Glutamatergic neuron (in vitro differentiated cells): Measurements from ENCODE around the gene NFE2. TPM values are rescaled to one million over a fixed set of nuclear protein-coding genes. Genes with fewer than 3 reads are reported as not detected.
"Not testable (repeated sequence)": the region's sequence is repeated elsewhere in the genome, so short reads cannot be mapped to it uniquely, and the experiment has no call there.

Source experiments
- DNase-seq: peaks from one replicate; pipeline ENCODE4 v3.0.0; 2022
- H3K27ac Mint-ChIP-seq: one replicate; pipeline ENCODE4 v1.8.0; 2020; ENCODE audit warnings: mild to moderate bottlenecking, mixed read lengths, inconsistent platforms; ENCODE audit not compliant: unreplicated experiment
- H3K27me3 Mint-ChIP-seq: one replicate; pipeline ENCODE4 v1.8.0; 2020; ENCODE audit warnings: mild to moderate bottlenecking, moderate library complexity, mixed read lengths, inconsistent platforms; ENCODE audit not compliant: unreplicated experiment
- H3K36me3 Mint-ChIP-seq: one replicate; pipeline ENCODE4 v1.8.0; 2020; ENCODE audit warnings: mild to moderate bottlenecking, mixed read lengths, inconsistent platforms; ENCODE audit not compliant: unreplicated experiment
- H3K4me1 Mint-ChIP-seq: one replicate; pipeline ENCODE4 v1.8.0; 2020; ENCODE audit warnings: mild to moderate bottlenecking, low read depth, mixed read lengths, inconsistent platforms; ENCODE audit not compliant: unreplicated experiment
- H3K4me3 Mint-ChIP-seq: one replicate; pipeline ENCODE4 v1.8.0; 2020; ENCODE audit warnings: mild to moderate bottlenecking, mixed read lengths, inconsistent platforms; ENCODE audit not compliant: unreplicated experiment
- H3K9me3 Mint-ChIP-seq: one replicate; pipeline ENCODE4 v1.8.0; 2020; ENCODE audit warnings: mild to moderate bottlenecking, moderate library complexity, mixed read lengths, inconsistent platforms; ENCODE audit not compliant: unreplicated experiment
- total RNA-seq: library from RNA; stranded (reverse); fragmentation: NEBNext Ultra II Directional; extraction: Animal tissue kit (Norgen Biotek cat#: 25700); gene quantifications from one replicate; pipeline ENCODE4 v1.2.1, GENCODE V29; 2021; ENCODE audit not compliant: unreplicated experiment
- TF ChIP-seq, protein P1 (sequence below): fragments of 200-600 bp; sonication (generic); IDR thresholded peaks from one replicate; pipeline ENCODE4 v1.5.0; 2021; ENCODE audit not compliant: partially characterized antibody, unreplicated experiment

Gene NFE2
- total RNA-seq, 1 donor from 2014 or later: not detected

DNA sequence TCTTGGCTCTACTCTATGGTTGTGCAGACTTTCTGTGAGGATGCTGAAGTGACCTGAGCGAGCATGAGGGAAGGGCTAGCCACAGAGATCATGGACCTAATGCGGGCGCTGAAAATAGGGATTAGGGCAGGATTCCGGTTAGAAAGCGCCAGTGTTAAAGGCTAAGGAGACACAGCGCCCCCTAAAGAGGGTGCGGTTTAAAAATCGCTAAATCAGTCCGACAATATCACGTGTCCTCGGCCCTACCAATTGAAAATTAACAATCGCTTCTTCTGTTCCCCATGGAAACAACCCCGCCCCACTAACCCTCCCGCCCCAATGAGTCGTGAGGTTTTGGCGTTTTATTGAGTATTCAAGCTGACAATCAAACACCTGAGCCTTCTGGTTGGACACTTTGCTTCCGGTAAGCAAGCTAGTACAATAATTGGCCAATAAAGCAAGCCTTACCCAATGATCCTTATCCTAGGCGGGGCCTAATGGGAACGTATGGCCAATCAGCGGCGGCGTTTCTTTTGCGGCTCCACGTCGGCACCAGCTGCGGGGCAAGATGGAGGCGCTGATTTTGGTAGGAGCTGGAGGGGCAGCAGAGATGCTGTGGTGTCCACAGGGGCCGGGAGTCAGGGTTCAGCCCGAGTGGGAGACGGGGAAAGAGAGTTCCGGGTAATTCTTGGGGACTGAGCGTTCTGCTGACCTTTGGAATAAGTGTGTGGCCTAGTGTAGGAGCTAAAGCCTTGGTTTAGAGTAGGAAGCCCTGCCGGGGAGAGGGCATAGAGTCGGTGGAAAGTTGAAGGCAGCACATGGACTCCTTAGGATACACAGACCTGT is 24.0 kb upstream of the NFE2 start, which contains the start of gene COPZ1:
COPZ1 (plus strand) TSS at position 515 of the 825 bp plus-strand sequence; CDS start at position 548, 33 bp downstream.
- H3K4me1 Mint-ChIP-seq: peaks cover 7% of the 10 kb centered on the region
- TF ChIP-seq, protein P1, sequence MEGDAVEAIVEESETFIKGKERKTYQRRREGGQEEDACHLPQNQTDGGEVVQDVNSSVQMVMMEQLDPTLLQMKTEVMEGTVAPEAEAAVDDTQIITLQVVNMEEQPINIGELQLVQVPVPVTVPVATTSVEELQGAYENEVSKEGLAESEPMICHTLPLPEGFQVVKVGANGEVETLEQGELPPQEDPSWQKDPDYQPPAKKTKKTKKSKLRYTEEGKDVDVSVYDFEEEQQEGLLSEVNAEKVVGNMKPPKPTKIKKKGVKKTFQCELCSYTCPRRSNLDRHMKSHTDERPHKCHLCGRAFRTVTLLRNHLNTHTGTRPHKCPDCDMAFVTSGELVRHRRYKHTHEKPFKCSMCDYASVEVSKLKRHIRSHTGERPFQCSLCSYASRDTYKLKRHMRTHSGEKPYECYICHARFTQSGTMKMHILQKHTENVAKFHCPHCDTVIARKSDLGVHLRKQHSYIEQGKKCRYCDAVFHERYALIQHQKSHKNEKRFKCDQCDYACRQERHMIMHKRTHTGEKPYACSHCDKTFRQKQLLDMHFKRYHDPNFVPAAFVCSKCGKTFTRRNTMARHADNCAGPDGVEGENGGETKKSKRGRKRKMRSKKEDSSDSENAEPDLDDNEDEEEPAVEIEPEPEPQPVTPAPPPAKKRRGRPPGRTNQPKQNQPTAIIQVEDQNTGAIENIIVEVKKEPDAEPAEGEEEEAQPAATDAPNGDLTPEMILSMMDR: peak; percentile 87
- H3K27me3 Mint-ChIP-seq: peaks cover 3% of the 10 kb centered on the region
- H3K9me3 Mint-ChIP-seq: peaks cover 4% of the 10 kb centered on the region
- H3K36me3 Mint-ChIP-seq: no peaks in the 10 kb centered on the region
- H3K27ac Mint-ChIP-seq: peak within 1 kb of the TSS; percentile 98
- DNase-seq: peak; percentile 88
- peak within 1 kb of the TSS; percentile 100 for H3K4me3 Mint-ChIP-seq

DNA sequence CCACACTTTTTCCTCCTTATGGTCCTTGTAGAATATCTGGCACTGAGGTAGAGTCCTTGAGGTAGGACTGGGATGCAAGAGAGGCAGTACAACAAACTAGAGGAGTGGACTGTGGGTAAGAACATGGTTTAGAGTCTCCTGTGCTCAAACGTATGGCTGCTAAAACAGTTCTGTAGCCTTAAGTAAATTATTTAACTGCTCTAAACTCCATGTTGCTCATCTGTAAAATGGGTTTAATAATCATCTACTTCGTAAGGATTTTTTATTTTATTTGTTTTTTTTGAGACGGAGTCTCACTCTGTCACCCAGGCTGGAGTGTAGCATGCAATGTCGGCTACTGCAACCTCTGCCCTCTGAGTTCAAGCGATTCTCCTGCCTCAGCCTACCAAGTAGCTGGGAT is 20.5 kb upstream of the NFE2 start:
- H3K4me1 Mint-ChIP-seq: peaks cover 5% of the 10 kb centered on the region
- H3K27ac Mint-ChIP-seq: no peak overlapping the region
- peaks cover 4% of the 10 kb centered on the region for H3K9me3 Mint-ChIP-seq
- H3K36me3 Mint-ChIP-seq: no peaks in the 10 kb centered on the region
- H3K4me3 Mint-ChIP-seq: no peak overlapping the region
- no peak for DNase-seq
- H3K27me3 Mint-ChIP-seq: peaks cover 2% of the 10 kb centered on the region
- TF ChIP-seq, protein P1: no peak

DNA sequence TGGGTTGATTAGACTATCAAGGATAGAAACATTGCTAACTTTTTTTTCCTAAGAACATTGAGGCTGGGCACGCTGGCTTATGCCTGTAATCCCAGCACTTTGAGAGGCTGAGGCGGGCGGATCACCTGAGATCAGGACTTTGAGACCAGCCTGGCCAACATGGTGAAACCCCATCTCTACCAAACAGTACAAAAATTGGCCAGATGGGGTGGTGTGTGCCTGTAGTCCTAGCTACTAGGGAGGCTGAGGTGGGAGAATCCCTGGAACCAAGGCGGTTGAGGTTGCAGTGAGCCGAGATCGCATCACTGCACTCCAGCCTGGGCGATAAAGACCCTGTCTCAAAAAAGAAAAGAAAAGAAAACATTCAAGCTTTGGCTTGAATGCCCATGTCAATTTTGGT is 11.5 kb upstream of the NFE2 start:
- H3K4me3 Mint-ChIP-seq, H3K4me1 Mint-ChIP-seq, DNase-seq, H3K36me3 Mint-ChIP-seq, H3K27me3 Mint-ChIP-seq, H3K9me3 Mint-ChIP-seq, H3K27ac Mint-ChIP-seq: not testable (repeated sequence)

DNA sequence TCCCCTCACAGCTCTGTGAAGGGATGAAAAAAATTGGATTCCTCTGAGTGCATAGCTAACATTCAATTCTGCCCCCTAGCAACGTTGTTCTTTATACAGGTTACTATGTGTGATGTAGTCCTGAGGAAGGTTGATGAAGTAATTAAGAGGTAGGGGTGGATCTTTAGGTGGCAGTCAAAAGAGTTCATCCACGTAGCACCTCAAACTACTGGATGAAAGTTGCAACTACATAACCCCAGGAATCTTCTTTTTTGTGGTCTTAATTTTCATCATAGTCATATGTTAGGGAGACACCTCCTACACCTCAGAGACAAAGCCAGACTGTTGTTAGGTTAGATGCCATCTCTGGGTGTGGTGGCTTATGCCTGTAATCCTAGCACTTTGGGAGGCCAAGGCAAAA is 10.2 kb upstream of the NFE2 start:
- H3K27me3 Mint-ChIP-seq: no peaks in the 10 kb centered on the region
- H3K4me3 Mint-ChIP-seq: no peak overlapping the region
- no peaks in the 10 kb centered on the region for H3K36me3 Mint-ChIP-seq
- H3K9me3 Mint-ChIP-seq: no peaks in the 10 kb centered on the region
- no peak overlapping the region for H3K27ac Mint-ChIP-seq
- TF ChIP-seq, protein P1: no peak
- DNase-seq: no peak
- H3K4me1 Mint-ChIP-seq: no peaks in the 10 kb centered on the region

GRCh38 chr12:54306925-54307741 is 6.3 kb upstream of the NFE2 start:
- TF ChIP-seq, protein P1: no peak
- Mint-ChIP-seq H3K36me3 (no peaks in the 10 kb centered on the region), H3K27me3 (no peaks in the 10 kb centered on the region), H3K4me3 (no peak overlapping the region), H3K9me3 (no peaks in the 10 kb centered on the region), H3K27ac (no peak overlapping the region), H3K4me1 (peaks cover 2% of the 10 kb centered on the region)
- DNase-seq: no peak
